ENCODE results near the gene GPR25.

GRCh38 chr1:200885623-200886402, 13.0 kb downstream of the GPR25 start:
- TF ChIP-seq CTCF (conservative IDR thresholded peaks at IDR 0.05; ENCODE audit: low read length) (no peak), EZH2phosphoT487 (IDR thresholded peaks at IDR 0.05; ENCODE audit: borderline replicate concordance) (no peak)
